Heart left ventricle (tissue), 13 donors: ENCODE measurements around the gene SNED1.

Source experiments
- POLR2A ChIP-seq, 2 donors: fragments of 450-650 bp; IDR thresholded peaks; one replicate each; pipeline ENCODE4 v1.6.1; 2017; ENCODE audit warnings: antibody characterized with exemption in 2 of 2, mild to moderate bottlenecking in 2 of 2, moderate library complexity in 2 of 2
- TF ChIP-seq, protein P1 (sequence below), 12 donors: fragments of 200-600 bp; sonication (generic) in 4 of 12; IDR thresholded peaks; one replicate each; pipeline versions ENCODE4 v1.5.0 to v1.8.0; 2018 to 2022; ENCODE audit warnings: antibody characterized with exemption in 12 of 12, mild to moderate bottlenecking in 5 of 12
- donor health status: ischemic (EF 13 %, LVEDD 7.1; RV severe dilation, severe dysfunction).
- donor health status: DM: no; HTN: yes; CAD: no.
- donor health status: DM: no; HTN: no; CAD: no.
- donor health status: ischemic (EF 25% LVEDD 6.9; RV normal size, moderate dysfunction).
- donor health status: ischemic (EF 25% LVEDD 5.7; RV mildly dilated, moderate dysfunction).
- donor health status: ischemic (EF 35%, LVEDD 5.7; RV mildly dilated, moderate dysfunction).
- donor health status: nonischemic (EF 11% LVEDD 7.7; RV severe dilation, severe dysfunction).
- donor health status: DM: yes; HTN: yes; CAD: no.
- donor health status: PGD.
- donor health status: ischemic (EF 29% LVEDD 5.4; RV normal size, mild dysfunction).
- donor health status: nonischemic (EF 23%, LVEDD 6.1; RV moderate dilation, normal function).

DNA sequence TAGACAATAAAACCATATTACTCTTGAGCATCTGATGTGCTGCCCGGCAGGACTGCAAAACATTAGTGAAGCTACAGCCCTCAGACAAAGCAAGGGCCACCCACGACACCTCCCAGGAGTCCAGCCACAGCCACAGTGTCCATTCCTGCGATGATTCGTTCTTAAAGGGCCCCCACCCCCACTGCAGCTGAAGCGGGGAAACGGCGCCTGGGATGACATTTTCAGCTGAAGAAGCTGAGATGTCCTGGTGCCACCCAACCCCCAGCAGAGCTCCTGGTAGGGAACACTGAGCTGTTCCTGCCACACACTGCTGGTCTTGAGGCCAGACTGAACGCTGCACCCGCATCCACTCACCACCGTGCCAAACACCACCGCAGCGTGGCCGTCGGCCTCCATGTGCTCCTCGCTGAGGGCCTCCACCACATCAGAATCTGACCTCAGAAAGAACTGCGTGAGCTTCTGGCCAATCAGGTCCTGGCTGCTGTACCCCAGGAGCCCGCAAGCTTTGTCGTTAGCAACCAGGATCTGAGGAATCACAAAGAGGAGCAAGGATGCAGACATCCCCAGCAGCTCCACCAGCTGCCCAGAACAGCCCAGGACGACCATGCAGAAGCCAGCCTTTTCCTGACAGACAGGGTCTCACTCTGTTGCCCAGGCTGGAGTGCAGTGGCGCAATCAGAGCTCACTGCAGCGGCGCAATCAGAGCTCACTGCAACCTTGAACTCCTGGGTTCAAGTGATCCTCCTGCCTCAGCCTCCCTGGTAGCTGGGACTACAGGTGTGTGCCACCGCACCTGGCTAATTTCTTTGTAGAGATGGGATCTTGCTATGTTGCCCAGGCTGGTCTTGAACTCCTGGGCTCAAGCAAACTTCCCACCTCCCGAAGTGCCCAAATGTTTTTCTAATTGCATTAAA, 141.4 kb downstream of the SNED1 start:
- no peak for TF ChIP-seq POLR2A (IDR thresholded peaks at IDR 0.05)
- TF ChIP-seq, protein P1, sequence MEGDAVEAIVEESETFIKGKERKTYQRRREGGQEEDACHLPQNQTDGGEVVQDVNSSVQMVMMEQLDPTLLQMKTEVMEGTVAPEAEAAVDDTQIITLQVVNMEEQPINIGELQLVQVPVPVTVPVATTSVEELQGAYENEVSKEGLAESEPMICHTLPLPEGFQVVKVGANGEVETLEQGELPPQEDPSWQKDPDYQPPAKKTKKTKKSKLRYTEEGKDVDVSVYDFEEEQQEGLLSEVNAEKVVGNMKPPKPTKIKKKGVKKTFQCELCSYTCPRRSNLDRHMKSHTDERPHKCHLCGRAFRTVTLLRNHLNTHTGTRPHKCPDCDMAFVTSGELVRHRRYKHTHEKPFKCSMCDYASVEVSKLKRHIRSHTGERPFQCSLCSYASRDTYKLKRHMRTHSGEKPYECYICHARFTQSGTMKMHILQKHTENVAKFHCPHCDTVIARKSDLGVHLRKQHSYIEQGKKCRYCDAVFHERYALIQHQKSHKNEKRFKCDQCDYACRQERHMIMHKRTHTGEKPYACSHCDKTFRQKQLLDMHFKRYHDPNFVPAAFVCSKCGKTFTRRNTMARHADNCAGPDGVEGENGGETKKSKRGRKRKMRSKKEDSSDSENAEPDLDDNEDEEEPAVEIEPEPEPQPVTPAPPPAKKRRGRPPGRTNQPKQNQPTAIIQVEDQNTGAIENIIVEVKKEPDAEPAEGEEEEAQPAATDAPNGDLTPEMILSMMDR (IDR thresholded peaks at IDR 0.05): no peak
